CD4-positive, alpha-beta T cell (primary cell): ENCODE measurements around the gene CORT. TPM values are rescaled to one million over a fixed set of nuclear protein-coding genes. Genes with fewer than 3 reads are reported as not detected.

ENCODE experiments used
- ATAC-seq: fragments of 200-7000 bp; cut with Tn5 transposase; one replicate; pipeline ENCODE4 v1.10.0; 2022; ENCODE audit warnings: mild to moderate bottlenecking; ENCODE audit not compliant: poor library complexity
- CTCF ChIA-PET: fragments of 350-600 bp; sonication (Branson Sonifier 250); formaldehyde crosslinking; loops from one replicate; lab custom pipeline; 2021; ENCODE audit warnings: antibody characterized with exemption, inconsistent platforms; lab: Charles Lee
- POLR2A ChIA-PET: fragments of 350-600 bp; sonication (Branson Sonifier 250); formaldehyde crosslinking; loops from one replicate; lab custom pipeline; 2021; ENCODE audit warnings: antibody characterized with exemption, inconsistent platforms; lab: Charles Lee
- DNase-seq, 14 experiments: peaks; one replicate each; pipeline ENCODE4 v3.0.0-alpha.2; 2013 to 2020; ENCODE audit warnings: mixed read lengths in 2 of 14
- H3K27ac ChIP-seq, 2 donors: one replicate each; pipeline versions ENCODE4 v1.5.1 to v1.7.0; 2013; ENCODE audit warnings: low read length in 2 of 2, low read depth in 1 of 2, mild to moderate bottlenecking in 1 of 2
- H3K27me3 ChIP-seq, 2 experiments: 1 replicate in 1 of 2; 2 replicates in 1 of 2; pipeline versions ENCODE4 v1.6.1 to v1.7.0; 2013; ENCODE audit warnings: low read length in 2 of 2, control low read depth in 1 of 2, mild to moderate bottlenecking in 1 of 2, moderate library complexity in 1 of 2; ENCODE audit not compliant: insufficient read depth in 2 of 2, control insufficient read depth in 1 of 2
- H3K36me3 ChIP-seq: one replicate; pipeline ENCODE4 v1.6.1; 2013; ENCODE audit warnings: low read length, control low read depth; ENCODE audit not compliant: insufficient read depth
- H3K4me1 ChIP-seq: one replicate; pipeline ENCODE4 v1.6.1; 2013; ENCODE audit warnings: low read length, control low read depth; ENCODE audit not compliant: insufficient read depth
- H3K4me3 ChIP-seq: one replicate; pipeline ENCODE4 v1.5.1; 2013; ENCODE audit warnings: mild to moderate bottlenecking, low read length, moderate library complexity
- H3K9me3 ChIP-seq, 2 experiments: 1 replicate in 1 of 2; 2 replicates in 1 of 2; pipeline versions ENCODE4 v1.6.1 to v1.7.0; 2013; ENCODE audit warnings: low read length in 2 of 2, mild to moderate bottlenecking in 2 of 2, control low read depth in 1 of 2, moderate library complexity in 1 of 2; ENCODE audit not compliant: control insufficient read depth in 1 of 2, insufficient read depth in 1 of 2
- H3K27ac Mint-ChIP-seq: one replicate; pipeline ENCODE4 v1.8.0; 2020; ENCODE audit warnings: mixed read lengths
- H3K27me3 Mint-ChIP-seq: one replicate; pipeline ENCODE4 v1.8.0; 2021; ENCODE audit warnings: mixed read lengths
- H3K36me3 Mint-ChIP-seq: one replicate; pipeline ENCODE4 v1.8.0; 2021; ENCODE audit warnings: low read depth, mixed read lengths
- H3K4me1 Mint-ChIP-seq: one replicate; pipeline ENCODE4 v1.8.0; 2021; ENCODE audit warnings: low read depth, mixed read lengths
- H3K4me3 Mint-ChIP-seq: one replicate; pipeline ENCODE4 v1.8.0; 2020; ENCODE audit warnings: mild to moderate bottlenecking, mixed read lengths
- H3K9me3 Mint-ChIP-seq: one replicate; pipeline ENCODE4 v1.8.0; 2020; ENCODE audit warnings: mixed read lengths
- CTCF ChIP-seq: fragments of 200-600 bp; IDR thresholded peaks from one replicate; pipeline ENCODE4 v1.8.0; 2022; ENCODE audit warnings: antibody characterized with exemption, mild to moderate bottlenecking
- intact Hi-C, 2 experiments: fragments of 100-400 bp; cut with DNase I in 1 of 2; cut with micrococcal nuclease in 1 of 2; formaldehyde crosslinking; loops; one replicate each; pipeline versions ENCODE4 v1.15.1 to v1.9.0; 2023 to 2025; cut with DNase I, micrococcal nuclease
- total RNA-seq, 174 experiments: library from RNA in 2 of 174; stranded (reverse) in 2 of 174; gene quantifications; one replicate each; pipeline ENCODE4 v1.2.3 and lab custom pipeline; 2021 to 2026

The CORT gene
- total RNA-seq, 2 experiments from 2014 or later, result 0.25 TPM; not detected in 1

GRCh38 chr1:10446790-10447422 lies 2.9 kb upstream of the CORT start:
- H3K4me1 Mint-ChIP-seq, result no peaks in the 10 kb centered on the region
- H3K27me3 Mint-ChIP-seq, result no peaks in the 10 kb centered on the region
- Histone ChIP-seq H3K27ac (no peak overlapping the region), H3K4me1 (no peaks in the 10 kb centered on the region), H3K9me3 (no peaks in the 10 kb centered on the region), H3K27me3 (no peaks in the 10 kb centered on the region), H3K4me3 (no peak overlapping the region), H3K36me3 (no peaks in the 10 kb centered on the region)
- ChIA-PET POLR2A (no interaction called here), CTCF (interaction anchor here (0.5 kb wide), 1 partner anchor 932 kb away, joined by 3 read pairs; no protein-coding TSS in a partner anchor)
- no peaks in the 10 kb centered on the region for H3K9me3 Mint-ChIP-seq
- TF ChIP-seq CTCF, result no peak
- DNase-seq (peak in 1 of 14 experiments; percentile 16), ATAC-seq (no peak)
- intact Hi-C loops, result no loop called here
- no peak overlapping the region for H3K4me3 Mint-ChIP-seq
- H3K27ac Mint-ChIP-seq, result no peak overlapping the region
- no peaks in the 10 kb centered on the region for H3K36me3 Mint-ChIP-seq

- POLR2A ChIA-PET, result interaction anchor here (1.5 kb wide), 1 partner anchor 20 kb away, joined by 3 read pairs; the partner anchor contains the start of gene CENPS
Observed at GRCh38 chr1:10450156-10450814, 454 bp downstream of the CORT start.

GRCh38 chr1:10450836-10451235 lies 1.0 kb downstream of the CORT start:
- no peaks in the 10 kb centered on the region for H3K27me3 ChIP-seq
- H3K4me1 Mint-ChIP-seq, result no peaks in the 10 kb centered on the region
- no peak overlapping the region for H3K27ac ChIP-seq
- ChIA-PET CTCF (no interaction called here), POLR2A (interaction anchor here (1.5 kb wide), 1 partner anchor 21 kb away, joined by 3 read pairs; the partner anchor contains the start of gene CENPS)
- intact Hi-C loops, result no loop called here
- ATAC-seq (no peak), DNase-seq (no peak)
- no peak overlapping the region for H3K27ac Mint-ChIP-seq
- no peaks in the 10 kb centered on the region for H3K36me3 Mint-ChIP-seq
- H3K4me3 Mint-ChIP-seq, result no peak overlapping the region
- H3K27me3 Mint-ChIP-seq, result no peaks in the 10 kb centered on the region
- H3K9me3 ChIP-seq, result peaks cover 0 to 10% of the 10 kb centered on the region in 2 experiments
- H3K36me3 ChIP-seq, result no peaks in the 10 kb centered on the region
- no peak for TF ChIP-seq CTCF
- H3K9me3 Mint-ChIP-seq, result no peaks in the 10 kb centered on the region
- H3K4me3 ChIP-seq, result no peak overlapping the region
- no peaks in the 10 kb centered on the region for H3K4me1 ChIP-seq

More at GRCh38 chr1:10450156-10450814, 454 bp downstream of the CORT start:
- no peaks in the 10 kb centered on the region for H3K9me3 Mint-ChIP-seq
- no peaks in the 10 kb centered on the region for H3K36me3 Mint-ChIP-seq
- DNase-seq (no peak), ATAC-seq (no peak)
- H3K4me1 ChIP-seq, result no peaks in the 10 kb centered on the region
- no peaks in the 10 kb centered on the region for H3K27me3 Mint-ChIP-seq
- H3K27ac ChIP-seq, result no peak overlapping the region
- peaks cover 0 to 10% of the 10 kb centered on the region in 2 experiments for H3K9me3 ChIP-seq
- H3K27ac Mint-ChIP-seq, result no peak overlapping the region
- CTCF ChIA-PET, result no interaction called here
- intact Hi-C loops, result no loop called here
- no peak overlapping the region for H3K4me3 ChIP-seq
- H3K27me3 ChIP-seq, result no peaks in the 10 kb centered on the region
- no peak overlapping the region for H3K4me3 Mint-ChIP-seq
- no peaks in the 10 kb centered on the region for H3K4me1 Mint-ChIP-seq
- no peaks in the 10 kb centered on the region for H3K36me3 ChIP-seq
- no peak for TF ChIP-seq CTCF
